NCI-H2081 (cell line): ENCODE data around the gene ZSWIM5.
"Not testable (repeated sequence)": the region's sequence is repeated elsewhere in the genome, so short reads cannot be mapped to it uniquely, and the experiment has no call there.

Experiments
- DNase-seq, 2 experiments: peaks; one replicate each; lab custom pipeline; 2025; lab: John Stamatoyannopoulos, UW

ZSWIM5 gene

DNA sequence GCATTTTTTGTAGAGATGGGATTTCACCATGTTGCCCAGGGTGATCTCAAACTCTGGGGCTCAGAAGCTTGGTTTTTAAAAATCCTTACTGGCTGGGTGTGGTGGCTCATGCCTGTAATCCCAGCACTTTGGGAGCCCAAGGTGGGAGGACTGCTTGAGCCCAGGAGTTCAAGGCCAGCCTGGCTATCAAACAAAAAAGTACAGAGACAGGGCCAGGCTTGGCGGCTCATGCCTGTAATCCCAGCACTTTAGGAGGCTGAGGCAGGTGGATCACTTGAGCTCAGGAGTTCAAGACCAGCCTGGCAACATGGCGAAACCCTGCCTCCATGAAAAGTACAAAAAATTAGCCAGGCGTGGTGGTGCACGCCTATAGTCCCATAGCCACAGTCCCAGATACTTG, 112.0 kb downstream of the ZSWIM5 start:
- not testable (repeated sequence) for DNase-seq

DNA sequence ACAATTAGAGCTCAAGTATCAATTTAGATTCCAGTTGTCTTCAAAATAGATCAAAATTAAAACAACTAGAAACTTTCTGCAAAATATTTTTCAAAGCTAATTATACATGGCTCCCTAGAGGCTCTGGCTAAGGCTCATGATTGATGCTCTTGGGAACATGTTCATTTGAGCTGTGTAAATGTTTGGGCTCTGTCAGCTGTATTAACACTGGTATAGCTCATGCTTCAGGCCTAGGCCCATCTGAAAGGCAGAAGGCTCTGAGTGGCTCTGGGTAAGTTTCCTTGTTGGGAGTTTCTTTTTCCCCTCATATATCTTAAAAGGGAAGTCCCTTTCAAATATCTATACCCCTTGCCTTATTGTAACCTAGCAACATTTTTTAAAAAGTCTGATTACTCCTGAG, 113.1 kb downstream of the ZSWIM5 start:
- peak in 1 of 2 experiments; percentile 13 for DNase-seq

DNA sequence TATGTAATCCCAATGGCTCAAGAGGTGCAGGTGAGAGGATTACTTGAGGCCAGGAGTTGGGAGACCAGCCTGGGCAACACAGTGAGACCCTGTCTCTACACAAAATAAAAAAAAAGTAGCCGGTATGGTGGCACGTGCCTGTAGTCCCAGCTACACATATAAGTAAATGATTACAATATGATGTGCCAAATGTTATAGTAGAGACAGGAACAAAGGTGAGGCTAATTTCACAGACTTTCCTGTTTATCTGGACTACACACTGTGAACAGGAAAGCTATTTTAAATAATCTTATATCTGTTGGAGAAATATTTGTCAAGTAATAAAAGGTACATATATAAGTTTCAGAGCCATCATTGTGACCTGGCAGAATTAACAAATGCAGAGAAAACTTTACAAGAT, 116.7 kb downstream of the ZSWIM5 start:
- no peak for DNase-seq

DNA sequence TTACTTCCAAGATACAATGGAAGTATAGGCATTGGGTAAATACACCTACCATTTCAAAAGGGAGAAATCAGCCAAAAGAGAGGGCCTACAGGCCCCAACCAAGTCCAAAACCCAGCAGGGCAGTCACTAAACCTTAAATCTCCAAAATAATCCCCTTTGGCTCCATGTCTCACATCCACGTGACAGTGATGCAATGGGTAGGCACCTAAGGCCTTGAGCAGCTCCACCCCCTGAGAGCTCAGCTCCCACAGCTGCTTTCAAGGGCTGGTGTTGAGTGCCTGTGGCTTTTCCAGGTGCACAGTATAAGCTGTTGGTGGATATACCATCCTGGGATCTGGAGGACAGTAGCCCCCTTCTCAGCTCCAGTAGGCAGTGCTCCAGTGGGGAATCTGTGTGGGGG, 121.8 kb downstream of the ZSWIM5 start:
- DNase-seq, result no peak

DNA sequence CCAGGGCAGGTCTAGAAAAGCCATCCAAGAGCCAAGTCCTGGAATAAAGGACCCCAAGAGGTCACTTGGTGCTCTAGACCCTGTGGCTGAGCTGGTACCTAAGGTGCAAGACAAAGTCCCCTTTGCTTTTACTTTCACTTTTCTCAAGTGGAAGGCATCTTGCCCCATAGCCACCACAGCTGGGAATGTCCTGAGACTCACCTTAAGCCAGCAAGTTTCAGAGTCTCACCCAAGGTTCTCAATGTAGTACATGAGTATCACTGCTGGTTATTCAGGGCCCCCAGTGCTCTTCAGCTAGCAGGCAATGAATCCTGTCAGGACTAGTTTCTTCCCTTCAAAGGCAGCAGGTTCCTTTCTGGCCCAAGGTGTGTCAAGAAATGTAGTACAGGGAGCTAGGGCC, 126.9 kb downstream of the ZSWIM5 start:
- DNase-seq, result no peak

DNA sequence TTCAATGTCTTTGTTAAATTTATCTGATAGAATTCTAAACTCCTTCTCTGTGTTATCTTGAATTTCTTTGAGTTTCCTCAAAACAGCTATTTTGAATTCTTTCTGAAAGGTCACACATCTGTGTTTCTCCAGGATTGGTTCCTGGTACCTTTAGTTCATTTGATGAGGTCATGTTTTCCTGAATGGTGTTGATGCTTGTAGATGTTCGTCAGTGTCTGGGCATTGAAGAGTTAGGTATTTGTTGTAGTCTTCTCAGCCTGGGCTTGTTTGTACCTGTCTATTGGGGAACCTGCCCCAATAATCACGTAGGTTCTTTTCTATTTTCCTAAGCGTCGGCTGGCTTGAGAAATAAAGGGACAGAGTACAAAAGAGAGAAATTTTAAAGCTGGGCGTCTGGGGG, 129.4 kb downstream of the ZSWIM5 start:
- not testable (repeated sequence) for DNase-seq

DNA sequence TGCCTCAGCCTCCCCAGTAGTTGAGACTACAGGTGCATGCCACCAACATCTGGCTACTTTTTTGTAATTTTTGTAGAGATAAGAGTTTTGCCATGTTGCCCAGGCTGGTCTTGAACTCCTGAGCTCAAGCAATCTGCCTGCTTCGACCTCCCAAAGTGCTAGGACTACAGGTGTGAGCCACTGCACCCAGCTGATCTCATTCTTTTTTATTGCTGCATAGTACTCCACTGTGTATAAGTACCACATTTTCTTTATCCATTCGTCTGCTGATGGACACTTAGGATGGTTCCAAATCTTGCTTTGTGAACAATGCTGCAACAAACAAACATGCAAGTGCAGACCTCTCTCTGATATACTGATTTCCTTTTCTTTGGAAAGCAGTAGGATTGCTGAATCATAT, 134.8 kb downstream of the ZSWIM5 start:
- no peak for DNase-seq

DNA sequence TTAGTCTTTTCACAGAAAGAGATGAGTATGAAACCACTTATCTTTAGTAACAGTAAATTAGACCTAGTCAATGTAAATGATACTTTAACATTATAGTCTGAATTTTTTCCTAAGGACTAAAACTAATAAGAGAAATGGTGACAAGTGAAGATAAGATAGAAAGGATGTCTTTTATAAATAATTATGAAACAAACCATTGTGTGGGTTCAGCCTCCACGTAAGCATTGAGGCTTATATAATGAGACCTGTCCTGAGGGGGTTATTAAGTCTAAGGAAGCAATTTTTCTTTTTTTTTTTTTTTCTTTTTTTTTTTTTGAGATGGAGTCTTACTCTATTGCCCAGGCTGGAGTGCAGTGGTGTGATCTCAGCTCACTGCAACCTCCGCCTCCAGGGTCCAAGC, 138.6 kb downstream of the ZSWIM5 start:
- DNase-seq, result no peak

GRCh38 chr1:45065083-45065482, 141.3 kb downstream of the ZSWIM5 start:
- DNase-seq, result no peak

DNA sequence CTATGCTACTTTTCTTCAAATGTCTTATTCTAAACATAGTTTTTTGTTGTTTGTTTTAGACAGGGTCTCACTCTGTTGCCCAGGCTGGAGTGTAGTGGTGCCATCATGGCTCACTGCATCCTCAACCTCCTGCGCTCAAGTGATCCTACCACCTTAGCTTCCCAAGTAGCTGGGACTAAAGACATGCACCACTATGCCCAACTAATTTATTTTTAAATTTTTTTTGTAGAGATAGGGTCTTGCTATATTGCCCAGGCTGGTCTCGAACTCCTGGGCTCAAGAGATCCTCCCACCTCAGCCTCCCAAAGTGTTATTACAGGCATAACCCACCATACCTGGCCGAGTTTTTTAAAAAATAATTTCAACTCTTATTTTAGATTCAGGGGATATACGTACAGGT, 143.9 kb downstream of the ZSWIM5 start:
- not testable (repeated sequence) for DNase-seq

- DNase-seq, result no peak
Measured at GRCh38 chr1:45059829-45060228, 146.6 kb downstream of the ZSWIM5 start.

- no peak for DNase-seq
Measured at GRCh38 chr1:45057542-45057941, 148.9 kb downstream of the ZSWIM5 start.

- no peak for DNase-seq
Measured at GRCh38 chr1:45051005-45051772, 155.2 kb downstream of the ZSWIM5 start.

- no peak for DNase-seq
Measured at GRCh38 chr1:45047032-45047431, 159.4 kb downstream of the ZSWIM5 start.

- DNase-seq, result no peak
Measured at GRCh38 chr1:45044916-45045315, 161.5 kb downstream of the ZSWIM5 start.

DNA sequence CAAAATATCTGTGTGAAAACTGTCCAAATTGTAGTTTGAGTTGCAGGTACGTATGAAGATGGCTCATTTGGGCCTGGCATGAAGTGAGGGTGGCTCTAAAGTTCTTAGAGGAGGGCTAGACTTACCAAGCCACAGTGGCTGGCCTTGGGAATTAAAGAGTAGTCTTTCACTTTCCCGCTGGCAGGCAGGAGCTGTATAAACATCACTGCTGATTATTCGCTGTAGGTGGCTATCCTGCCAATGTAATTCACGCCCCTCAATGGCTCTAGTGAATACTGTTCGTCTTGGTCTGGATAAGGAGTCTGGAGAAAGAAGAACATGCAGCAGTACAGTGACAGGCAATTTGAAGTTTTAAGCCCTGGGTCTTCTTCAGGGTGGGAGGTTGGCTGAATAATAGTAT, 163.3 kb downstream of the ZSWIM5 start:
- DNase-seq, result no peak

- DNase-seq, result no peak
Measured at GRCh38 chr1:45040297-45040696, 166.1 kb downstream of the ZSWIM5 start.

GRCh38 chr1:45038661-45039364, 167.6 kb downstream of the ZSWIM5 start:
- DNase-seq, result no peak

DNA sequence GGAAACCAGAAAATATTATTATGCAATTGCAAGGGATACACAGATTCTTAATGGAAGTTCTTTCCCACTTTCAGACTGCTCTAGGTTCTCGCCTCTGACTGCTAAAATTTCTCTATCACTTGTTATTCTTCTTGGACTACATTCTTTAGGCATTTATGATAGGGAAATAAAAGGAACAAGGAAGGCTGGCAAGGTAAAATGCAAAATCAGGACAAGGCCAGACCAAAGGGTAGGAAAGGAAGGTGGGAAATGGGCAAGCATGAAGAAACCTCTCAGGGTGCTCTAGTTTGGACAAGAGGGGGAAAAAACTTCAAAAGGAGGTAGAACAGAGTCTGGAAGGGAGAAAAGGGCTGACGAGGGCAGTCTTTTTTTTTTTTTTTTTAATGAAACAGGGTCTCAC, 168.2 kb downstream of the ZSWIM5 start:
- DNase-seq, result no peak

DNA sequence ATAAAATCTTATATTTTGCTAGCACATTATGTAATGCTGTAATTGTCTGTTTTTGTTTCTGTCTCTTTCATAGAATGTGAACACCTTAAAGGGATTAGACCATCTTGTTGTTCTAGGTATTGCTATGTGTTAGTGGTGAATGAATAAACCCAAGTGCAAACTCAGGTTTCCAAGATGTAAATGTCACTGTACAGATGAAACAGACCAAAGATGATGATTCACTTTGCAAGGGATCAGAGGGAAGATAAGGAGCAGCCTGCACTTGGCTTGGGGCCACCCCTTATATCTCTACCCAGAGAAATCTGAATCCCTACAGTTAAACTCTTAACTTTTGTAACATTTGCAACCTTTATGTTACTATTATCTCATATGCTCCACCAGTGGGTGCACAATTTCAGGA, 168.9 kb downstream of the ZSWIM5 start:
- no peak for DNase-seq

DNA sequence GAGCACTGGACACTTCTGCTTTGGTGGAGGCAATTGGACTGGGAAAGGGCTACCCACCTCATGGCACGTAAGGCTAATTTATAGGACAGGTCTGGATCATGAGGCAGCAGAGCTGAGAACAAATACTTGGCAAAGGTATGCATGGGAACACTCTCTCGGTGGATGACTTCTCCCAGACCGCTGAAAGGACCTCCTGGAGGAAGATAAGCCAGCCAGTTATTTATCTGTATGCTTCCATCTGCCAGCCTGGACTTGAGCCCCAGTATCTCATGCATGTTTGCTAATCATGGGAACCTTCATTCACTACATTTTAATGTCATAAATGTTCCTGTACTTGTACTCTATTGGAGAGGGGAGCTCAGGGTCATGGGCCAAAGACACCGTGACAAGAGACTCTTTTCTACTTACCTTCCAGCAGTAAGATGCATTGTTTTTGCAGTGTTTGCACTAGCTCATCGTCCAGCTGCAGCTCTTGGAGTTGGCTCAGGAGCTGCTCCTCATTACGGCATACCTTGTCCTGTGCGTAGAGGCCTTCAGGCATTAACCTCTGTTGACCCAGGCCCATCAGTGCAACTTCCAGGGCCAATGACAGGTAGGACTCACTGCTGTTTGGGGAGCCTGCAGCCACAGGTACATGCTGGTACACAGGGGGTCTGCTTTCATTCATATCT, 170.6 kb downstream of the ZSWIM5 start:
- DNase-seq, result no peak

GRCh38 chr1:45033356-45033755, 173.0 kb downstream of the ZSWIM5 start:
- DNase-seq, result no peak

- no peak for DNase-seq
Measured at GRCh38 chr1:45032837-45033236, 173.6 kb downstream of the ZSWIM5 start.
